ENCODE data around the gene HYDIN.

HYDIN gene

GRCh38 chr16:70793851-70794502, 436.5 kb downstream of the HYDIN start:
- no peak for DNase-seq (ENCODE audit: low read depth)
- in situ Hi-C loops (cut with HindIII; ENCODE audit: low sequenced_read_pairs): no loop called here
- H3K4me3 ChIP-seq (ENCODE audit: low read depth, low read length): no peak overlapping the region
- TF ChIP-seq, protein P1, sequence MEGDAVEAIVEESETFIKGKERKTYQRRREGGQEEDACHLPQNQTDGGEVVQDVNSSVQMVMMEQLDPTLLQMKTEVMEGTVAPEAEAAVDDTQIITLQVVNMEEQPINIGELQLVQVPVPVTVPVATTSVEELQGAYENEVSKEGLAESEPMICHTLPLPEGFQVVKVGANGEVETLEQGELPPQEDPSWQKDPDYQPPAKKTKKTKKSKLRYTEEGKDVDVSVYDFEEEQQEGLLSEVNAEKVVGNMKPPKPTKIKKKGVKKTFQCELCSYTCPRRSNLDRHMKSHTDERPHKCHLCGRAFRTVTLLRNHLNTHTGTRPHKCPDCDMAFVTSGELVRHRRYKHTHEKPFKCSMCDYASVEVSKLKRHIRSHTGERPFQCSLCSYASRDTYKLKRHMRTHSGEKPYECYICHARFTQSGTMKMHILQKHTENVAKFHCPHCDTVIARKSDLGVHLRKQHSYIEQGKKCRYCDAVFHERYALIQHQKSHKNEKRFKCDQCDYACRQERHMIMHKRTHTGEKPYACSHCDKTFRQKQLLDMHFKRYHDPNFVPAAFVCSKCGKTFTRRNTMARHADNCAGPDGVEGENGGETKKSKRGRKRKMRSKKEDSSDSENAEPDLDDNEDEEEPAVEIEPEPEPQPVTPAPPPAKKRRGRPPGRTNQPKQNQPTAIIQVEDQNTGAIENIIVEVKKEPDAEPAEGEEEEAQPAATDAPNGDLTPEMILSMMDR (IDR thresholded peaks at IDR 0.05; ENCODE audit: low read depth, low read length, missing control alignments): no peak

- TF ChIP-seq, protein P1 (IDR thresholded peaks at IDR 0.05; ENCODE audit: low read depth, low read length, missing control alignments): no peak
- H3K4me3 ChIP-seq (ENCODE audit: low read depth, low read length): no peak overlapping the region
- DNase-seq (ENCODE audit: low read depth): no peak
- in situ Hi-C loops (cut with HindIII; ENCODE audit: low sequenced_read_pairs): no loop called here
Observed at GRCh38 chr16:70790815-70791214, 439.7 kb downstream of the HYDIN start.

- in situ Hi-C loops (cut with HindIII; ENCODE audit: low sequenced_read_pairs): no loop called here
- TF ChIP-seq, protein P1 (IDR thresholded peaks at IDR 0.05; ENCODE audit: low read depth, low read length, missing control alignments): no peak
- H3K4me3 ChIP-seq (ENCODE audit: low read depth, low read length): no peak overlapping the region
- DNase-seq (ENCODE audit: low read depth): no peak
Observed at GRCh38 chr16:70789595-70790447, 440.7 kb downstream of the HYDIN start.

DNA sequence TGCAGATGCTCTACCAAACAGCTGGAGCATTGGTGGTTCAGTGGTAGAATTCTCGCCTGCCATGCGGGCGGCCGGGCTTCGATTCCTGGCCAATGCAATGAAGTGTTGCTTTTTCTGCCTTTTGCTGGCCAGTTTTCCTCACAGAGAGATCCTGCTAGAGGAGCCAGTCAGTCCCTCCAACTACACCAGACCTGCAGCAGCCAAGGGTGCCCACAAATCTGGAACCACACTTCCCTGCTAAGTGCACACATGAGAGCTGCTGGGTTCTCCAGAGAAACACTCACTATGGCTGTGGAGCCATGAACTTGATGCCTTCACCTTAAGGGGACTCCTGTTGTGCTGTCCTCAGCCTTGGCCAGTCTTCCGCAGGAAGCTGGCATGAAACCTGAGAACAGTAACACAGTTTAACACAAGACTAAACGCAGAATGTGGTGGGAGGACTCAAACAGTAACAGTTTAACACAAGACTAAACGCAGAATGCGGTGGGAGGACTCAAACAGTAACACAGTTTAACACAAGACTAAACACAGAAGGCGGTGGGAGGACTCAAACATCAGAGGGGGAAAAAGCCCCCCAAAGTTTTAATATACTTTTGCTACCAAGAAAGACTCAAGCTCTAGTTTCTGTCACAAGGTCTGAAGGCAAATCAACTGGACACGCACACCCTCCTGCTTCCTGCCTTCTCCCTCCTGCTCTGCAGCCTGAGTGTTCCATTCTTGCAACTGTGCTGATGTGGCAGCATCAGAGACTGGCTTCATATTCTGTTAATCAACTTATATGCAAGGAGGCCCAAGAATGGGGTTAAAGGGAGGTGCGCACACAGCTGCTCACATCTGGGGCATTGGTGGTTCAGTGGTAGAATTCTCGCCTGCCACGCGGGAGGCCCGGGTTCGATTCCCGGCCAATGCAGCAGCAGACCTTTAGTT, 441.6 kb downstream of the HYDIN start:
- TF ChIP-seq, protein P1 (IDR thresholded peaks at IDR 0.05; ENCODE audit: low read depth, low read length, missing control alignments): no peak
- no peak overlapping the region for H3K4me3 ChIP-seq (ENCODE audit: low read depth, low read length)
- DNase-seq (ENCODE audit: low read depth): no peak
- in situ Hi-C loops (cut with HindIII; ENCODE audit: low sequenced_read_pairs): no loop called here

GRCh38 chr16:70786020-70786755, 444.3 kb downstream of the HYDIN start:
- DNase-seq (ENCODE audit: low read depth): no peak
- TF ChIP-seq, protein P1 (IDR thresholded peaks at IDR 0.05; ENCODE audit: low read depth, low read length, missing control alignments): no peak
- no peak overlapping the region for H3K4me3 ChIP-seq (ENCODE audit: low read depth, low read length)
- in situ Hi-C loops (cut with HindIII; ENCODE audit: low sequenced_read_pairs): no loop called here

Measured in astrocyte of the cerebellum (primary cell).